K562 (cell line): ENCODE measurements around the gene MIDN.
A peak's percentile ranks its signal among the peaks of the same experiment; 100 is the strongest.

Experiments
- CTCF ChIP-seq, 3 experiments: IDR thresholded peaks in 2 of 3; conservative IDR thresholded peaks in 1 of 3; 2 replicates each; pipeline ENCODE4 v1.5.1; 2011 to 2012; ENCODE audit warnings: low read length in 3 of 3, mild to moderate bottlenecking in 3 of 3, control low read depth in 2 of 3, improper control_type of control experiment in 1 of 3, inconsistent platforms in 1 of 3, low read depth in 1 of 3, mixed read lengths in 1 of 3, moderate library complexity in 1 of 3; ENCODE audit not compliant: insufficient read depth in 2 of 3
- ZBTB40 ChIP-seq, 2 experiments: fragments of 450-650 bp in 1 of 2; sonication (generic) in 1 of 2; formaldehyde crosslinking in 1 of 2; IDR thresholded peaks; 2 replicates each; pipeline versions ENCODE4 v1.7.1 to v1.9.0; 2016 to 2022; ENCODE audit warnings: inconsistent platforms in 1 of 2, mild to moderate bottlenecking in 1 of 2, missing genetic modification reagents in 1 of 2
- ZNF253 ChIP-seq: fragments of 250-450 bp; sonication (Bioruptor Pico); conservative IDR thresholded peaks from 2 replicates; pipeline ENCODE4 v1.6.1; 2021; ENCODE audit warnings: mild to moderate bottlenecking

- TF ChIP-seq ZBTB40 (IDR thresholded peaks at IDR 0.05) (0 out of 2 replicates have a peak, but pooled peaks have one; percentile 11), ZBTB40 (CRISPR knock-in tag; IDR thresholded peaks at IDR 0.05) (no peak), ZNF253 (CRISPR knock-in tag) (no peak), CTCF (IDR thresholded peaks at IDR 0.05 in 2 of 3, conservative IDR thresholded peaks at IDR 0.05 in 1 of 3; ENCODE audit: insufficient read depth in 2 of 3, low read depth in 1 of 3, low read length in 3 of 3) (no peak)
Observed at GRCh38 chr19:1260749-1261537, 12.6 kb downstream of the MIDN start.
